Colonic mucosa (tissue), 4 donors: ENCODE measurements around the gene PIEZO2. TPM values are rescaled to one million over a fixed set of nuclear protein-coding genes. Genes with fewer than 3 reads are reported as not detected.

ENCODE experiments used
- DNase-seq: peaks from one replicate; pipeline ENCODE4 v3.0.0-alpha.2; 2020
- H3K27ac ChIP-seq: fragments of 200-600 bp; one replicate; pipeline ENCODE4 v1.8.0; 2021
- H3K27me3 ChIP-seq: fragments of 200-600 bp; one replicate; pipeline ENCODE4 v1.8.0; 2021
- H3K36me3 ChIP-seq: fragments of 200-600 bp; one replicate; pipeline ENCODE4 v1.8.0; 2021
- H3K4me1 ChIP-seq: fragments of 200-600 bp; one replicate; pipeline ENCODE4 v1.8.0; 2021; ENCODE audit warnings: mild to moderate bottlenecking
- H3K4me3 ChIP-seq: fragments of 200-600 bp; one replicate; pipeline ENCODE4 v1.8.0; 2021
- H3K9ac ChIP-seq, 2 donors: one replicate each; pipeline ENCODE4 v1.7.0; 2013; ENCODE audit warnings: control low read depth in 2 of 2, low read depth in 2 of 2, low read length in 2 of 2
- H3K9me3 ChIP-seq: fragments of 200-600 bp; one replicate; pipeline ENCODE4 v1.8.0; 2021
- intact Hi-C: fragments of 100-400 bp; cut with DNase I; formaldehyde crosslinking; loops from one replicate; pipeline ENCODE4 v1.14.1; 2022
- total RNA-seq, 2 donors: library from RNA; stranded (reverse); fragmentation: NEBNext Ultra II Directional in 1 of 2; extraction: Animal tissue kit (Norgen Biotek cat#: 25700) in 1 of 2; gene quantifications; one replicate each; pipeline ENCODE4 v1.2.1, GENCODE V29; 2021
- TF ChIP-seq, protein P1 (sequence below): fragments of 200-600 bp; IDR thresholded peaks from one replicate; pipeline ENCODE4 v1.8.0; 2022; ENCODE audit warnings: antibody characterized with exemption, mild to moderate bottlenecking
- donor health status: healthy.
- donor health status: DM: no; HTN: no; CAD: no.
- donor health status: DM: no; HTN: no; CAD: no.

The PIEZO2 gene
- total RNA-seq, 2 donors from 2014 or later = 0.79 to 4.0 TPM

DNA sequence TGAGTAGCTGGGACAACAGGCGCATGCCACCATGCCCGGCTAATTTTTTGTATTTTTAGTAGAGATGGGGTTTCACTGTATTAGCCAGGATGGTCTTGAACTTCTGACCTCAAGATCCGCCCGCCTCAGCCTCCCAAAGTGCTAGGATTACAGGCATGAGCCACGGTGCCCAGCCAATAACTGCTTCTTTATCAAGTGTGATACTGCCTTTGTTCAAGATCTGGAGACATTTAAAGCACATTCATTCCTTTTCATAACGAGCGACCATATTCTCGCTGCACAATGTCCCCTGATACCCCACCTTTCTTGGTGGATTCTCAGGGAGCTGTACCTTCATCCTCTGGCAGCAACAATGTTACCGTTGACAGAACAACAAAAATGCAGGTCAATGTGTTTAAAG is 75.4 kb downstream of the PIEZO2 start:
- H3K36me3 ChIP-seq = no peaks in the 10 kb centered on the region
- intact Hi-C loops = no loop called here
- TF ChIP-seq, protein P1, sequence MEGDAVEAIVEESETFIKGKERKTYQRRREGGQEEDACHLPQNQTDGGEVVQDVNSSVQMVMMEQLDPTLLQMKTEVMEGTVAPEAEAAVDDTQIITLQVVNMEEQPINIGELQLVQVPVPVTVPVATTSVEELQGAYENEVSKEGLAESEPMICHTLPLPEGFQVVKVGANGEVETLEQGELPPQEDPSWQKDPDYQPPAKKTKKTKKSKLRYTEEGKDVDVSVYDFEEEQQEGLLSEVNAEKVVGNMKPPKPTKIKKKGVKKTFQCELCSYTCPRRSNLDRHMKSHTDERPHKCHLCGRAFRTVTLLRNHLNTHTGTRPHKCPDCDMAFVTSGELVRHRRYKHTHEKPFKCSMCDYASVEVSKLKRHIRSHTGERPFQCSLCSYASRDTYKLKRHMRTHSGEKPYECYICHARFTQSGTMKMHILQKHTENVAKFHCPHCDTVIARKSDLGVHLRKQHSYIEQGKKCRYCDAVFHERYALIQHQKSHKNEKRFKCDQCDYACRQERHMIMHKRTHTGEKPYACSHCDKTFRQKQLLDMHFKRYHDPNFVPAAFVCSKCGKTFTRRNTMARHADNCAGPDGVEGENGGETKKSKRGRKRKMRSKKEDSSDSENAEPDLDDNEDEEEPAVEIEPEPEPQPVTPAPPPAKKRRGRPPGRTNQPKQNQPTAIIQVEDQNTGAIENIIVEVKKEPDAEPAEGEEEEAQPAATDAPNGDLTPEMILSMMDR = no peak

DNA sequence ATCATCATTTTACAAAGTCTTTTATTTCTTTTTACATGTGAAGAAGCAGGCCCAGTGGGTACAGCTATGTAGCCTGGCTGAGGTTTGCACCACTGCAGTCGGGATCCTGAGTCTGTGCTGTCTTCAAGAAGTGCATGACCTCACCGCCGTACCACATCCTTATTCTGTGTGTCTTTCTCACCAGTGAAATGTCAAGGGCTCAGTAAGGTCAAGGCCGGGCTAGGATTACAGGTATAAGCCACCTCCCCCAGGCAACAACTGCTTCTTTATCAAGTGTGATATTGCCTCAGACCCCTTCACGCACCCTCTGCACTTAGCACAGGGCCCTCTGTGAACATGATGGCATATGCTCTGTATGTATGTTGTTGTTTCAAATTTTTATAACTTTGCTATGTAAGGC is 76.7 kb downstream of the PIEZO2 start:
- intact Hi-C loops = no loop called here
- Histone ChIP-seq H3K27me3 (no peaks in the 10 kb centered on the region), H3K27ac (no peak overlapping the region), H3K4me3 (no peak overlapping the region), H3K4me1 (no peaks in the 10 kb centered on the region), H3K36me3 (no peaks in the 10 kb centered on the region), H3K9ac (no peak overlapping the region), H3K9me3 (no peaks in the 10 kb centered on the region)
- DNase-seq = no peak
- TF ChIP-seq, protein P1 = no peak

More for the DNA sequence above, 75.4 kb downstream of the PIEZO2 start:
- Histone ChIP-seq H3K4me1 (no peaks in the 10 kb centered on the region), H3K27ac (no peak overlapping the region), H3K9me3 (no peaks in the 10 kb centered on the region), H3K9ac (no peak overlapping the region), H3K27me3 (no peaks in the 10 kb centered on the region), H3K4me3 (no peak overlapping the region)
- DNase-seq = no peak

DNA sequence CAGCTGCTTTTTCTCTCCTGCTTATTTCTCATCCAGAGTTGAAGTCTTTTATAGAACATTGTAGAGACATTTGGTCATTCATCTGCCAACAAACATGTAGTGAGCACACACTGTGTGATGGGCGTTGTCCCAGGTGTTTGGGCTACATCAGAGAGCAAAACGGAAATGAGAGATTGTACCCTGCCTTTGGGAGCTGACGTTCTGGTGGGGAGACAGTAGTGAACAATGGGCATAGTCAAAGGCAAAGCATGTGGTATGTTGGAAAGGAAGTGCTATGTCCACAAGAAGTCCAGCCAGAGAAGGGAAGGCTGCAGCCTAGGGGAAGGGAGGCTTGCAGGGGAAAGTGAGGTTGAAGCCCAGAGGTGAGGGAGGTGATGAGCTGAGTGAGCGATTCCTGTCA is 78.1 kb downstream of the PIEZO2 start:
- Histone ChIP-seq H3K27me3 (no peaks in the 10 kb centered on the region), H3K36me3 (no peaks in the 10 kb centered on the region), H3K27ac (no peak overlapping the region), H3K9me3 (no peaks in the 10 kb centered on the region), H3K4me1 (no peaks in the 10 kb centered on the region), H3K9ac (no peak overlapping the region), H3K4me3 (no peak overlapping the region)
- TF ChIP-seq, protein P1 = no peak
- no peak for DNase-seq
- intact Hi-C loops = no loop called here

DNA sequence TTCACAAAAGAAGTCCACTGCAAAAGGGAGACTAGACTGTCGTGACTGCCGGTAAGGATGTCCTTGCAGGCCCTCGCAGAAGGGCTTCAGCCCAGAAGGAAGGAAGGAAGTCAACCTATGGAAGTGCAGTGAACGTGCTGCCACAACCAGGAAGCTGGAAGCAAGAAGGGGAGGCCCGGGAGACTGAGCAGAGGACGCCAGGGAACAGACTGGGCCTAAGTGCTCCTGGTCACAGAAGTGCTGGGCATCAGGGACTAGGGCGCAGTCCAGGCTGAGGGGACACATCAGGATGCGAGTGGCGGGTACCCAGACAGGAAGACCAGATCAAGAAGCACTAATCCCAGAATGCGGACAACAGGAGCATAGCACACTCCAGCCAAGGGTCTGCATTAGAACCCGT is 78.8 kb downstream of the PIEZO2 start:
- Histone ChIP-seq H3K4me1 (no peaks in the 10 kb centered on the region), H3K27me3 (no peaks in the 10 kb centered on the region), H3K4me3 (no peak overlapping the region), H3K9me3 (no peaks in the 10 kb centered on the region), H3K9ac (no peak overlapping the region), H3K36me3 (no peaks in the 10 kb centered on the region), H3K27ac (no peak overlapping the region)
- intact Hi-C loops = no loop called here
- TF ChIP-seq, protein P1 = no peak
- no peak for DNase-seq

DNA sequence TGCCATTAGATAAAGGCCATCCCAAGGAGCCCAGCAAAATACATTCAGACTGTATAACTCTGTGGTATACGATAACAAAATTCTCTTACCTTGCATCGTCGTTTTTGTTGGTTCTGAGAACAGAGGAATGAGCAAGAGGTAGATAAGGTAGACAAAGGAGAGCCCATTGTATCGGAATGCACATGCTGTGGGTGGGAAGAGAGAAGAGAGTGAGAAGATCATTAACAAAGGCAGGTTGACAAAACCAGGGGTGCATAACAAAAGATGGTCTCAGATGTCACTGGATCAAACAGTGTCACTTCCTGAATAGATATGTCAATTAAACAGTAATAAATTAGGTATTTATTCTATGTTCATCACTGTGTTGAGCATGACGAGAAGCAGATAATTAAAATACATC is 83.3 kb downstream of the PIEZO2 start:
- Histone ChIP-seq H3K4me3 (no peak overlapping the region), H3K36me3 (no peaks in the 10 kb centered on the region), H3K27me3 (no peaks in the 10 kb centered on the region), H3K4me1 (no peaks in the 10 kb centered on the region), H3K27ac (no peak overlapping the region), H3K9ac (no peak overlapping the region), H3K9me3 (no peaks in the 10 kb centered on the region)
- no peak for DNase-seq
- TF ChIP-seq, protein P1 = no peak
- intact Hi-C loops = no loop called here
